GM23248 (cell line): Measurements from ENCODE around the gene PAFAH1B2. TPM values are rescaled to one million over a fixed set of nuclear protein-coding genes. Genes with fewer than 3 reads are reported as not detected.

Source experiments
- DNase-seq: peaks from one replicate; pipeline ENCODE4 v3.0.0-alpha.2; 2015
- H2AFZ ChIP-seq: fragments of 200-600 bp; sonication (generic); 2 replicates; pipeline ENCODE4 v1.6.1; 2016; ENCODE audit warnings: antibody characterized with exemption
- H3F3A ChIP-seq: fragments of 200-600 bp; sonication (generic); 2 replicates; pipeline ENCODE4 v1.6.1; 2016; ENCODE audit warnings: mild to moderate bottlenecking, antibody characterized with exemption, mixed run types; ENCODE audit not compliant: insufficient read depth
- H3K27ac ChIP-seq: fragments of 200-600 bp; sonication (generic); 2 replicates; pipeline ENCODE4 v1.5.1; 2016; ENCODE audit warnings: mild to moderate bottlenecking
- H3K27me3 ChIP-seq: fragments of 200-600 bp; sonication (generic); replicated peaks from 2 replicates; pipeline ENCODE4 v1.6.1; 2016; ENCODE audit warnings: mild to moderate bottlenecking; ENCODE audit not compliant: insufficient read depth
- H3K36me3 ChIP-seq: fragments of 200-600 bp; sonication (generic); 2 replicates; pipeline ENCODE4 v1.6.1; 2016; ENCODE audit warnings: low read depth, mild to moderate bottlenecking
- H3K4me1 ChIP-seq: fragments of 200-600 bp; sonication (generic); 2 replicates; pipeline ENCODE4 v1.6.1; 2016; ENCODE audit warnings: mild to moderate bottlenecking; ENCODE audit not compliant: insufficient read depth
- H3K4me2 ChIP-seq: fragments of 200-600 bp; sonication (generic); one replicate; pipeline ENCODE4 v1.6.1; 2016; ENCODE audit warnings: mild to moderate bottlenecking; ENCODE audit not compliant: unreplicated experiment
- H3K4me3 ChIP-seq: fragments of 200-600 bp; sonication (generic); 2 replicates; pipeline ENCODE4 v1.5.1; 2016; ENCODE audit warnings: mild to moderate bottlenecking
- H3K79me2 ChIP-seq: fragments of 200-600 bp; sonication (generic); 2 replicates; pipeline ENCODE4 v1.6.1; 2016; ENCODE audit warnings: mild to moderate bottlenecking; ENCODE audit not compliant: insufficient read depth
- H3K9ac ChIP-seq: fragments of 200-600 bp; sonication (generic); 2 replicates; pipeline ENCODE4 v1.6.1; 2016; ENCODE audit warnings: mild to moderate bottlenecking
- H3K9me2 ChIP-seq: fragments of 200-600 bp; sonication (generic); 2 replicates; pipeline ENCODE4 v1.6.1; 2016; ENCODE audit warnings: mixed run types, mild to moderate bottlenecking, moderate library complexity; ENCODE audit not compliant: insufficient read depth
- H3K9me3 ChIP-seq: fragments of 200-600 bp; sonication (generic); one replicate; pipeline ENCODE4 v1.6.1; 2017; ENCODE audit warnings: low read depth
- H4K20me1 ChIP-seq: fragments of 200-600 bp; sonication (generic); 2 replicates; pipeline ENCODE4 v1.6.0; 2016; ENCODE audit not compliant: insufficient read depth
- EZH2 ChIP-seq: fragments of 200-600 bp; sonication (generic); IDR thresholded peaks from 2 replicates; pipeline ENCODE4 v1.6.1; 2018; ENCODE audit warnings: antibody characterized with exemption, mild to moderate bottlenecking; ENCODE audit not compliant: insufficient read depth, poor library complexity, severe bottlenecking
- EZH2phosphoT487 ChIP-seq: fragments of 200-600 bp; sonication (generic); IDR thresholded peaks from 2 replicates; pipeline ENCODE4 v1.6.1; 2018; ENCODE audit warnings: antibody characterized with exemption, moderate library complexity, mild to moderate bottlenecking, low read depth; ENCODE audit not compliant: insufficient read depth
- WGBS, 2 experiments: methylation state at CpG; one replicate each; pipeline ENCODE4 v1.1.6; 2015 to 2017; ENCODE audit warnings: low lambda C conversion rate in 2 of 2, low coverage in 1 of 2; ENCODE audit errors: missing lambda C conversion rate in 2 of 2; 5-methylcytosine and 5-hydroxymethylcytosine counted together
- in situ Hi-C: fragments of 300-500 bp; cut with MboI; formaldehyde crosslinking; loops from 2 replicates; pipeline ENCODE4 v1.15.0; 2020
- polyA plus RNA-seq: library from polyadenylated mRNA; unstranded; fragments of >200 nt; fragmentation: Nextera tagmentation; extraction: Ambion mirVana; gene quantifications from 2 replicates; pipeline ENCODE4 v1.2.1, GENCODE V29; 2016
- total RNA-seq: library from RNA; depleted of rRNA; stranded (reverse); fragments of >200 nt; shearing (Covaris generic); gene quantifications from 2 replicates; pipeline ENCODE4 v1.2.3, GENCODE V29; 2014

The PAFAH1B2 gene
- total and polyA plus RNA-seq, 2 experiments from 2014 or later: 116 to 140 TPM

GRCh38 chr11:117179048-117179999, 35.2 kb downstream of the PAFAH1B2 start:
- TF ChIP-seq EZH2 (no peak), EZH2phosphoT487 (no peak)
- Histone ChIP-seq H2AFZ (peak overlapping the region; percentile 77), H3K79me2 (peaks cover 21% of the 10 kb centered on the region), H3K27ac (peak overlapping the region; percentile 63), H3K4me3 (peak overlapping the region; percentile 95), H3K36me3 (no peaks in the 10 kb centered on the region), H3K9me2 (no peaks in the 10 kb centered on the region), H3K4me2 (peak overlapping the region; percentile 97), H3K9ac (peak overlapping the region; percentile 86), H3K9me3 (no peaks in the 10 kb centered on the region), H3K27me3 (no peaks in the 10 kb centered on the region), H3F3A (peaks cover 15% of the 10 kb centered on the region; the same call in 1 of the 2 replicates), H4K20me1 (no peaks in the 10 kb centered on the region), H3K4me1 (peaks cover 20% of the 10 kb centered on the region)
- DNase-seq: peak; percentile 73
- in situ Hi-C loops: no loop called here
- WGBS, 2 experiments: 0 to 2% methylated on average over 36 to 39 of the region's 39 CpGs

- in situ Hi-C loops: no loop called here
- Histone ChIP-seq H3K27ac (peak overlapping the region; percentile 63), H3K4me1 (peaks cover 20% of the 10 kb centered on the region), H3K9ac (peak overlapping the region; percentile 86), H3K9me3 (no peaks in the 10 kb centered on the region), H3K27me3 (no peaks in the 10 kb centered on the region), H3F3A (peaks cover 15% of the 10 kb centered on the region; the same call in 1 of the 2 replicates), H3K4me3 (peak overlapping the region; percentile 95), H3K4me2 (peak overlapping the region; percentile 97), H4K20me1 (no peaks in the 10 kb centered on the region), H3K36me3 (no peaks in the 10 kb centered on the region), H3K79me2 (peaks cover 21% of the 10 kb centered on the region), H2AFZ (peak overlapping the region; percentile 77), H3K9me2 (no peaks in the 10 kb centered on the region)
- peak; percentile 41 for DNase-seq
- 6 to 8% methylated on average over 4 of the region's 4 CpGs for WGBS, 2 experiments
- TF ChIP-seq EZH2: no peak
- TF ChIP-seq EZH2phosphoT487: no peak
These were observed 35.9 kb downstream of the PAFAH1B2 start for GRCh38 chr11:117180020-117180419.

DNA sequence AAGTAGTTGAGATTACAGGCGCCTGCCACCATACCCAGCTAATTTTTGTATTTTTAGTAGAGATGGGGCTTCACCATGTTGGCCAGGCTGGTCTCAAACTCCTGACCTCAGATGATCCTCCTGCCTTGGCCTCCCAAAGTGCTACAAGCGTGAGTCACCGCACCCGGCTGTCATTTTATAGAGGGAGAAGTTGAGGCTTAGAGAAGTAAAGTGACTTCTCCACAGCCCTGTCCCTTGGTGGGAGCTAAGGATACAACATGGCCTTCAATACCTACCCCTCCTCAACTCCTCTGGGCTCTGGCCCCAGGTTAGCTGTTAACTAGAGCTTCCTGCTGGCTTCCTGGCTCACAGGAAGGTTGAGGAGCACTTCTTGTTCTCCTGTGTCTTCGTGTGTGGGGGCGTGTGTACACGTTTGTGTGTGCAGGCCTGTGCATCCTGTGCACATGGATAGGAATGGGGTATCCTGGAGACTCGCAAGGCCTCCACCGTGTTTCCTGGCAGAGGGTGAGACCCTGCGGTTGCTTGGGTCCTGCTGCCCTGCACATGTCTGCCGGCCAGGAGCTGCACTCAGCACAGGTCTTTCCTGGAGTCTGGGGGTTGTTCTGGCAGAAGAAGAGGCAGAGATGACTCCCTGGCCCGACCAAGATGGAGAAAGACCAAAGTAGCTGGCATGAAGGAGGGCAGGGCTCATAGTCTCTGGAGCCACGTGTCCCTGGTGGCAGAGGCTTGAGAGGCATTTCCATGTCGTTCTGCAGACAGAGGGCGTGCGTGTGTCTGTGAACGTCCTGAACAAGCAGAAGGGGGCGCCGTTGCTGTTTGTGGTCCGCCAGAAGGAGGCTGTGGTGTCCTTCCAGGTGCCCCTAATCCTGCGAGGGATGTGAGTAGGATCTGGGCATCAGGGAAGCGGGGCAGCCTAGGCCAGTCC, 36.8 kb downstream of the PAFAH1B2 start:
- peaks cover 20% of the 10 kb centered on the region for H3K4me1 ChIP-seq
- H4K20me1 ChIP-seq: no peaks in the 10 kb centered on the region
- H3K79me2 ChIP-seq: peaks cover 21% of the 10 kb centered on the region
- H3K27me3 ChIP-seq: no peaks in the 10 kb centered on the region
- TF ChIP-seq EZH2phosphoT487 (no peak), EZH2 (no peak)
- in situ Hi-C loops: no loop called here
- peaks cover 15% of the 10 kb centered on the region; the same call in 1 of the 2 replicates for H3F3A ChIP-seq
- no peak overlapping the region for H3K27ac ChIP-seq
- DNase-seq: peak; percentile 87
- no peaks in the 10 kb centered on the region for H3K36me3 ChIP-seq
- H3K4me3 ChIP-seq: peak overlapping the region; percentile 95
- peak overlapping the region; percentile 86; the same call in 1 of the 2 replicates for H3K9ac ChIP-seq
- 55 to 62% methylated on average over 21 to 22 of the region's 22 CpGs for WGBS, 2 experiments
- peak overlapping the region; percentile 97 for H3K4me2 ChIP-seq
- H3K9me3 ChIP-seq: no peaks in the 10 kb centered on the region
- H2AFZ ChIP-seq: no peak overlapping the region; the same call in 1 of the 2 replicates
- no peaks in the 10 kb centered on the region for H3K9me2 ChIP-seq
